HL-60/S4 treated with retinoic acid at 250 ng/mL for 4 days and 3 days (cell line): Measurements from ENCODE around the gene PRDM2.

Experiments
- in situ Hi-C: fragments of 300-500 bp; cut with MboI; formaldehyde crosslinking; loops from 2 replicates; pipeline ENCODE4 v1.7.0; 2022; ENCODE audit warnings: low sequenced_read_pairs

PRDM2 gene

GRCh38 chr1:13699936-13700520 lies at the start of gene PRDM2:
TSS of gene PRDM2 (plus strand) at chr1:13700188. CDS start at chr1:13715606, 15,418 bp downstream.
- in situ Hi-C loops = loop anchor here (25.0 kb wide), 1 partner anchor 262 kb away; no protein-coding TSS in a partner anchor

GRCh38 chr1:13651279-13651678 lies 48.7 kb upstream of the PRDM2 start:
- in situ Hi-C loops = no loop called here

GRCh38 chr1:13652238-13652637 lies 47.8 kb upstream of the PRDM2 start:
- in situ Hi-C loops = no loop called here

- in situ Hi-C loops = no loop called here
Measured at GRCh38 chr1:13661539-13661938, 38.4 kb upstream of the PRDM2 start.

- in situ Hi-C loops = no loop called here
Measured at GRCh38 chr1:13662493-13662892, 37.5 kb upstream of the PRDM2 start.

GRCh38 chr1:13663969-13664368 lies 36.0 kb upstream of the PRDM2 start:
- in situ Hi-C loops = no loop called here

- in situ Hi-C loops = no loop called here
Measured at GRCh38 chr1:13664451-13664850, 35.5 kb upstream of the PRDM2 start.

- in situ Hi-C loops = no loop called here
Measured at GRCh38 chr1:13666317-13666716, 33.7 kb upstream of the PRDM2 start.

- in situ Hi-C loops = no loop called here
Measured at GRCh38 chr1:13667691-13668090, 32.3 kb upstream of the PRDM2 start.

GRCh38 chr1:13674377-13674776 lies 25.6 kb upstream of the PRDM2 start:
- in situ Hi-C loops = no loop called here

- in situ Hi-C loops = loop anchor here (25.0 kb wide), 1 partner anchor 287 kb away; no protein-coding TSS in a partner anchor
Measured at GRCh38 chr1:13675151-13675651, 24.8 kb upstream of the PRDM2 start.

- in situ Hi-C loops = loop anchor here (25.0 kb wide), 1 partner anchor 284 kb away; no protein-coding TSS in a partner anchor
Measured at GRCh38 chr1:13677896-13678295, 22.1 kb upstream of the PRDM2 start.

GRCh38 chr1:13679651-13680050 lies 20.3 kb upstream of the PRDM2 start:
- in situ Hi-C loops = loop anchor here (25.0 kb wide), 1 partner anchor 283 kb away; no protein-coding TSS in a partner anchor

GRCh38 chr1:13680609-13681008 lies 19.4 kb upstream of the PRDM2 start:
- in situ Hi-C loops = loop anchor here (25.0 kb wide), 1 partner anchor 282 kb away; no protein-coding TSS in a partner anchor

GRCh38 chr1:13681921-13682320 lies 18.1 kb upstream of the PRDM2 start:
- in situ Hi-C loops = loop anchor here (25.0 kb wide), 1 partner anchor 280 kb away; no protein-coding TSS in a partner anchor

- in situ Hi-C loops = loop anchor here (25.0 kb wide), 1 partner anchor 280 kb away; no protein-coding TSS in a partner anchor
Measured at GRCh38 chr1:13682444-13682843, 17.5 kb upstream of the PRDM2 start.

- in situ Hi-C loops = loop anchor here (25.0 kb wide), 1 partner anchor 279 kb away; no protein-coding TSS in a partner anchor
Measured at GRCh38 chr1:13683206-13683605, 16.8 kb upstream of the PRDM2 start.

GRCh38 chr1:13687151-13687715 lies 12.8 kb upstream of the PRDM2 start:
- in situ Hi-C loops = loop anchor here (25.0 kb wide), 1 partner anchor 275 kb away; no protein-coding TSS in a partner anchor

- in situ Hi-C loops = loop anchor here (25.0 kb wide), 1 partner anchor 269 kb away; no protein-coding TSS in a partner anchor
Measured at GRCh38 chr1:13693094-13693493, 6.9 kb upstream of the PRDM2 start.

GRCh38 chr1:13694886-13695684 lies 4.9 kb upstream of the PRDM2 start:
- in situ Hi-C loops = loop anchor here (25.0 kb wide), 1 partner anchor 267 kb away; no protein-coding TSS in a partner anchor

- in situ Hi-C loops = loop anchor here (25.0 kb wide), 1 partner anchor 265 kb away; no protein-coding TSS in a partner anchor
Measured at GRCh38 chr1:13697738-13698137, 2.2 kb upstream of the PRDM2 start.
